HUES48 (cell line): ENCODE measurements around the gene KLHL4.
"Not testable (repeated sequence)": the region's sequence is repeated elsewhere in the genome, so short reads cannot be mapped to it uniquely, and the experiment has no call there.

ENCODE experiments used
- H3K27ac ChIP-seq: one replicate; pipeline ENCODE4 v1.7.0; 2013; ENCODE audit warnings: low read depth, low read length, inconsistent platforms
- H3K27me3 ChIP-seq: 2 replicates; pipeline ENCODE4 v1.6.1; 2013; ENCODE audit warnings: mild to moderate bottlenecking, low read length; ENCODE audit not compliant: control insufficient read depth, insufficient read depth
- H3K36me3 ChIP-seq: 2 replicates; pipeline ENCODE4 v1.6.1; 2013; ENCODE audit warnings: low read length; ENCODE audit not compliant: control insufficient read depth, insufficient read depth
- H3K4me1 ChIP-seq: 2 replicates; pipeline ENCODE4 v1.6.1; 2013; ENCODE audit warnings: mild to moderate bottlenecking, low read length; ENCODE audit not compliant: control insufficient read depth, insufficient read depth
- H3K4me3 ChIP-seq: 2 replicates; pipeline ENCODE4 v1.5.1; 2013; ENCODE audit warnings: mild to moderate bottlenecking, low read depth, low read length
- H3K9ac ChIP-seq: 2 replicates; pipeline ENCODE4 v1.6.1; 2013; ENCODE audit warnings: mild to moderate bottlenecking, low read depth, low read length, moderate library complexity
- H3K9me3 ChIP-seq: 2 replicates; pipeline ENCODE4 v1.6.1; 2013; ENCODE audit warnings: low read length; ENCODE audit not compliant: control insufficient read depth, insufficient read depth

The KLHL4 gene

DNA sequence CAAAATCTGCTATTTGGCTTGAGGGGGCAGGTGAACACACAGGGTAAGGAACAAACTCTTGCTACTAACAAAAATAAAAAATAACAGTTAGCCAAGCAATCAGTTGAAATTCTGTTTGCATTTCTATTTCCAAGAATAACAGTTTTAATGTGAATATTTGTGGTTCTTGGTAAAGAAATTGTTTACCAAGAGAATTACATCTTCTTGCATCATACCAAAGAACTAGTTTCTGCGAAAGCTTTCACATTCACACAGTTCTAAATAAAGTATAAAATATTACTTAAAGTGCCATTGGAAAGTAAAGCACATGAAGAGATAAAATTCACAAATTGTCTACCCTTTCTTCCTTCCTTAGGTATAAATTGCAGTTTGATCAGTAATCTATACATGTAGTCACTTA lies 54.4 kb downstream of the KLHL4 start:
- Histone ChIP-seq H3K27me3 (no peaks in the 10 kb centered on the region), H3K27ac (no peak overlapping the region), H3K9ac (no peak overlapping the region)

DNA sequence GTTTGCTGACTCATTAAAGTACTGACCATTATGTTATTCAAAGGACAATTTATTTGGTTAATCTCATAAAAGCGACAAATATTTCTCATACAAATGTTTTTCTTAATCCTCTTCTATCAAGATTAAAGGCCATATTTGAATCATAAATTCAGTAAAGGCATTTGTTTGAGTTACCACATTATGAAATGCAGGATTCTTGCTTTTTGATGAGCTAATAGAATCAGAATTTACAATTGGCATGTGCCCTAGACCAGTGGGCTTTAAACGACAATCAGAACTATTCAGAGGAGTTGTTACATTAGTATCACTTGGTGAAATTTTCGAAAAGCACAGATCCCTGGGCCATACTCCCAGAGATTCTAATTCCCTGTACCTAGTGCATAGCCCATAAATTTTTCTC lies 55.3 kb downstream of the KLHL4 start:
- Histone ChIP-seq H3K9ac (no peak overlapping the region), H3K36me3 (no peaks in the 10 kb centered on the region), H3K27ac (no peak overlapping the region), H3K4me1 (no peaks in the 10 kb centered on the region), H3K9me3 (no peaks in the 10 kb centered on the region), H3K27me3 (no peaks in the 10 kb centered on the region), H3K4me3 (no peak overlapping the region)

More for the DNA sequence above, 54.4 kb downstream of the KLHL4 start:
- Histone ChIP-seq H3K4me1 (no peaks in the 10 kb centered on the region), H3K9me3 (no peaks in the 10 kb centered on the region), H3K36me3 (no peaks in the 10 kb centered on the region), H3K4me3 (no peak overlapping the region)

DNA sequence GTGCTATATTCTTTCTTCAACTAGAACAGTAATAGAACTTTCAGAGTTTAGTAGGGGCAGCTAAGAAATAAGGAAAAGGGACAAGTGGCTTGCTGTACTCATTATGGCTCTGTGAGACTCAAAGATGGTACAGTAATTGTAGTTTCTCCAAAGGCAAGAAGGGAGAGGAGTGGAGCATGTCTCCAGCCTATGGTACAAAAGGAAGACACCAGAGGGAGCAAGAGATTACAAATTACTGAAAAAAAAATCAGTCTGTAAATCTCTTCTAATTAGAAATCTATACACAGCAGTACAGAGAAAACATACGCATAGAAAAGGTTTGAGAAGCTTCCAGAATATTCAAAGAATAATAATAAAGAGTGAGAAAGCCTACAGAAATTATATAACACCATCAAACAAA lies 61.4 kb downstream of the KLHL4 start:
- H3K4me1 ChIP-seq: peaks cover 5% of the 10 kb centered on the region; the same call in 1 of the 2 replicates
- H3K27me3 ChIP-seq: no peaks in the 10 kb centered on the region
- H3K27ac ChIP-seq: no peak overlapping the region
- H3K4me3 ChIP-seq: no peak overlapping the region
- no peaks in the 10 kb centered on the region for H3K36me3 ChIP-seq
- H3K9me3 ChIP-seq: no peaks in the 10 kb centered on the region
- no peak overlapping the region for H3K9ac ChIP-seq

DNA sequence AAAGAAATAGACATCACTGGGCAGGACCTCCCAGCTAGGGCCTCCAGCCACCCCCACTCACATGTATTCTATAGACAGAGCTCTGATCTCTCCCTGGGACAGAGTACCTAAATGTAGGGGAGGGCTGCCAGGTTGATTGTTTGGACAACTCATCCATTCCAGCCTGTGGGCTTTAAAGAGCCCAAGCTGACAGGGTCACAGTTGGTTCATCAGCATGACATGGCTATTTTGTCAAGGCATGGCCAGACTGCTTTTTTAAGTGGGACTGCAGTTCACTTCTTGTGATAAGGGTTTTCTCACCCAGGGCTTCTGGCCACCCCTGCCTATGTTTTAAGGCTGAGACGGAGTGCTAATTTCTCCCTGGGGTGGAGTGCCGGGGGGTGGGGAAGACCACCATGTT lies 63.3 kb downstream of the KLHL4 start:
- Histone ChIP-seq H3K9me3 (no peaks in the 10 kb centered on the region), H3K27me3 (no peaks in the 10 kb centered on the region), H3K36me3 (no peaks in the 10 kb centered on the region), H3K4me1 (peaks cover 5% of the 10 kb centered on the region; the same call in 1 of the 2 replicates), H3K4me3 (no peak overlapping the region), H3K9ac (no peak overlapping the region), H3K27ac (no peak overlapping the region)

DNA sequence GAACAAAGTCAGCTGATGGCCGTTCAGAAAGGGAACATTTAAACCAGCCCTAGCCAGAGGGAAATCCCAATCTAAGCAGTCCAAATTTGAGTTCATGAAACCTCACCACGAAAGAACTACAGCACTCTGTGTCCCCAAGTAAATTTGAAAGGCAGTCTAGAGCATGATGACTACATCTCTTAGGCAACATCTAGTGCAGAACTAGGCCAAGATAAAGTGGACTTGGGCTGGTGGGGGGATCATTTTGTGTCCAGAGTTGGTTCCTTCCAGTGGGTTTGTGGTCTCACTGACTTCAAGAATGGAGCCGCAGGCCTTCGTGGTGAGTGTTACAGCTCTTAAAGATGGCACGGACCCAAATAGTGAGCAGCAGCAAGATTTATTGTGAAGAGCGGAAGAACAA lies 64.9 kb downstream of the KLHL4 start:
- Histone ChIP-seq H3K4me1 (peaks cover 5% of the 10 kb centered on the region; the same call in 1 of the 2 replicates), H3K27me3 (no peaks in the 10 kb centered on the region), H3K9ac (no peak overlapping the region), H3K4me3 (no peak overlapping the region), H3K27ac (no peak overlapping the region), H3K9me3 (no peaks in the 10 kb centered on the region), H3K36me3 (no peaks in the 10 kb centered on the region)

DNA sequence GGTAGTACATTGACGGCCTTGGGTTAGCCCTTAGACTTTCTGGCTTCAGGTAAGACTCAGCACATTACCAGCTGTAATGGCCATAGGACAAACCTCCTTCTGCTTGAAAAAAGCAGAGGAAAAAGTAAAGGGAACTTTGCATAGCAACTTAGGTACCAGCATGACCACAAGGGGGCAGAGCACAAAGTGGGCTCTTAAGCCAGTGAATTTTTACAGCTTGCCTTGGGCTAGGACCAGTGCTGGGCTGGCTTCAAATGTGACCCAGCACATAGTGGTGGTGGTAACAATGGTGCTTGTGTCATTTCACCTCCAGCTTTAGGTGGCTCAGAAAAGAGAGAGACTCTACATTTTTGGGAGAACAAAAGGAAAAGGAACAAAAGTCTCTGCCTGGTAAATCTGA lies 66.1 kb downstream of the KLHL4 start:
- Histone ChIP-seq H3K27ac (no peak overlapping the region), H3K36me3 (no peaks in the 10 kb centered on the region), H3K4me1 (peaks cover 2% of the 10 kb centered on the region; the same call in 1 of the 2 replicates), H3K9ac (no peak overlapping the region), H3K27me3 (no peaks in the 10 kb centered on the region), H3K4me3 (no peak overlapping the region), H3K9me3 (no peaks in the 10 kb centered on the region)

DNA sequence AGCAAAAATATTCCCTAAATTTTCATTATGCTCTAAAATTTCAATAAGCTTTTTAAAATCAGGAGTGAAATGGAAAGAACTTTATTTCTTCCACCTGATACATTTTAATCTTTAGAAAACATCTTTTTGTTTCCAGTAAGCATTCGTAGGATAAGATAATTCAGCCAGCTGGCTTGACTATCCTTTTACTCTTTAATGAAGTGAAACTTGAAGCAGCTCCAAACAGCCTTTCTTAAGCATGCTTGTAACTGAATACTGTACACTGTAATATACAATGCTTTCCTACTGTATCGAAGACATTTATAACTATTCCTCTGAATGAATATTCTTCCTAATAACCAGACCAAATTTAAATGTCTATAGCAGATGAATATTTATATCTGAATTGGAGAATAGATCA lies 98.8 kb downstream of the KLHL4 start:
- Histone ChIP-seq H3K27ac (no peak overlapping the region), H3K36me3 (no peaks in the 10 kb centered on the region), H3K4me3 (no peak overlapping the region), H3K4me1 (no peaks in the 10 kb centered on the region), H3K9me3 (no peaks in the 10 kb centered on the region), H3K27me3 (no peaks in the 10 kb centered on the region), H3K9ac (no peak overlapping the region)

DNA sequence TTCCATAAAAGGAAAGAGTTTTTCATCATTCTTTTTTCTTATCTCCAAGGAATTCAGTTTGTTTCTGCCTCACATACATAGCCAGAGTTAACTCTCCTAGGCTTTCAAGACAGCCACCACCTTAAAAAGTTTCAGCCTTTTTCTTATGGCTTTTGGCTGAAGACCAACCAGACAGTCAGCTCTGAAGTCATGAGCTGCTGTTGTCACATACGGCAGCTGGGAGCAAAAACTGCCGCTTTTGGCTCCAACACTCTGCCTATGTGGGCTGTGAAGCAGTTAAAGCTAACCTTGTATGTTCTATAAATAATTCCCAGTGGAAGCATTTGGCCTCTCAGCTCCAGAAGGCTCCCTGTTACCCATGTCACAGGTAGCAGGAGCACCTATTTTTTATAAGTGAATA lies 104.1 kb downstream of the KLHL4 start:
- no peaks in the 10 kb centered on the region for H3K27me3 ChIP-seq
- no peaks in the 10 kb centered on the region for H3K36me3 ChIP-seq
- no peak overlapping the region for H3K27ac ChIP-seq
- H3K9ac ChIP-seq: no peak overlapping the region
- no peak overlapping the region for H3K4me3 ChIP-seq
- peaks cover 12% of the 10 kb centered on the region for H3K4me1 ChIP-seq
- no peaks in the 10 kb centered on the region for H3K9me3 ChIP-seq

DNA sequence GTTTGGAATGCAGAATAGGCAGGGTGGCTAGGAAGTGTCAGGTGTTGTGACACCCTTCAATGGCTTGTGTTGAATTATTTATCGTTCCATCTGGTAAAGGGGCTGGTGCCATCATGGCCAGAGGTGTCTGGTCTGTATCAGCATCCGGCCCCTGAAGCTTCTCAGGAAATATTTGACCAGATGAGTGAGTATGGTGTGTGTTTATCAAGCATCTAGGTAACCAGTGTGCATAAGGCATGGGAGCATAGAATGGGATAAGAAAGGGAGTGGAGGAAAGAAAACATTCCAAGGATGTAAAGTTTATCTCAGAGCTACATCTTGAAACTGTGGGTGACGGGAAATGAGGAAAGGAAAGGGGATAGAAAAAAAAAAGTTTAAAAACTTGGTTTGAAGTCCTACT lies 109.4 kb downstream of the KLHL4 start:
- H3K4me1 ChIP-seq: peaks cover 54% of the 10 kb centered on the region
- H3K27me3 ChIP-seq: no peaks in the 10 kb centered on the region
- H3K36me3 ChIP-seq: no peaks in the 10 kb centered on the region
- H3K4me3 ChIP-seq: no peak overlapping the region; the same call in 1 of the 2 replicates
- no peak overlapping the region; the same call in 1 of the 2 replicates for H3K9ac ChIP-seq
- H3K27ac ChIP-seq: no peak overlapping the region
- no peaks in the 10 kb centered on the region for H3K9me3 ChIP-seq

DNA sequence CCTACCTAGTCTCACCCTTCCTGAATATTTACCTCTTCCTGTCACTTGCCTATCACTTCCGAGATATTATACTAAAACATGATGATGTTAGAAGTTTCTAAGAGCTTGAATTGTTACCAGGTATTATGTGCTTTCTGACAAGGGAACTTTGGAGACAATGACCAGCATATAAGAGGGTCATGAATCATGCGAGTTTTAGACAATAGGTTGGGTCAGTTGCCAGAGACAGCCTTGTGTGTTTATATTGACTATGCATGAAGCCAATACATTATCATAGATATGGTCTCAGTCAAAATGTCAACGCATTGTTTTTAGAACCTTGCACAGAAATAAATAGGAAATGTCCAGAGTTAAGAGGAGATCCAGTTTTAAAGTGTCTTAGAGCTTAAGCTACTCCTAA lies 116.8 kb downstream of the KLHL4 start:
- Histone ChIP-seq H3K9ac (no peak overlapping the region), H3K27me3 (no peaks in the 10 kb centered on the region), H3K4me1 (peaks cover 45% of the 10 kb centered on the region), H3K4me3 (no peak overlapping the region; the same call in 1 of the 2 replicates), H3K27ac (no peak overlapping the region), H3K36me3 (no peaks in the 10 kb centered on the region), H3K9me3 (no peaks in the 10 kb centered on the region)

DNA sequence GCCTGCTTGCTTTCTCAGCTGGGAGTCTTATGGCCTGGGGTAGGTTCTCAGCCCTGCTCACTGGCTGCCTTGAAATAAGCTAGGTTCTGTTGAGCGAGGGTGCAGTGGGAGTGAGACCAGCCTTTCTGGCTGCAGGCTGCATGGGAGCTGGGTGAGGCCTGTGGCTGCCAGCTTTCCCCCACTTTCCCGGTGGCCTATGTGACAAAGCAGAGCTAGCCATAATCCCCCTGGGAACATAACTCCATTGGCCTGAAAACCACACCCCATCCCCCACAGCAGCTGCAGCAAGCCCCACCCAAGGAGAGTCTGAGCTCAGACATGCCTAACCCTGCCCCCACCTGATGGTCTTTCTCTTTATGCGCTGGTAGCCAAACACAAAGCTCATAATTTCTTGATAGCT lies 118.9 kb downstream of the KLHL4 start:
- H3K27ac ChIP-seq: no peak overlapping the region
- H3K27me3 ChIP-seq: no peaks in the 10 kb centered on the region
- no peak overlapping the region for H3K4me3 ChIP-seq
- H3K4me1 ChIP-seq: peaks cover 30% of the 10 kb centered on the region
- H3K9ac ChIP-seq: no peak overlapping the region
- H3K9me3 ChIP-seq: no peaks in the 10 kb centered on the region; the same call in 1 of the 2 replicates
- H3K36me3 ChIP-seq: no peaks in the 10 kb centered on the region

DNA sequence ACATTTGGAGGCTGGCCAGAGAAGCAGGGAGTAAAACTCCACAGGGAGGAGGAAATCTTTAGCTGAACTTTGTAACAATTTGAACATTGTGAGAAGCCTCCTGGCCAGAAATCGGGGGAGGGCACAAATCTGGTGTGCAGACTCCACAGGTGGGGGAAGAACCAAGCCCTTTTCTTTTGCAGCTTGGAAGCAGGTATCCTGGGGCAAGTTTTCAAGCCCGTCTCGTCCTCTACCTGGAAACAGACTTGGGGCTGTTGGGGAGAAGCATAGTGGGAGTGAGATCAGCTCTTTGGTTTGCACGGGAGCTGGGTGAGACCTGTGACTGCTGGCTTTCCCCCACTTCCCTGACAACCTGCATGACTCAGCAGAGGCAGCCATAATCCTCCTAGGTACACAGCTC lies 123.8 kb downstream of the KLHL4 start:
- H3K36me3 ChIP-seq, H3K4me1 ChIP-seq, H3K9ac ChIP-seq, H3K27ac ChIP-seq, H3K4me3 ChIP-seq, H3K27me3 ChIP-seq: not testable (repeated sequence)
- peaks cover 10% of the 10 kb centered on the region; the same call in 1 of the 2 replicates for H3K9me3 ChIP-seq
